K562 (cell line): ENCODE data around the gene TMC4. TPM values are rescaled to one million over a fixed set of nuclear protein-coding genes. Genes with fewer than 3 reads are reported as not detected.

Experiments
- ATAC-seq: fragments of 200-7000 bp; cut with Tn5 transposase; 3 replicates; pipeline ENCODE4 v1.9.1; 2020; ENCODE audit warnings: moderate library complexity
- Bru-seq: library from RNA; stranded (reverse); fragments of 400-500 nt; gene quantifications from one replicate; lab custom pipeline; 2021; lab: Mats Ljungman, UMichigan
- BruChase-seq, 2 experiments: library from RNA; stranded (reverse); fragments of 400-500 nt; gene quantifications; one replicate each; lab custom pipeline; 2021; lab: Mats Ljungman, UMichigan
- BruUV-seq: library from RNA; stranded (reverse); fragments of 400-500 nt; replicated peaks from 2 replicates; lab custom pipeline; 2021; lab: Mats Ljungman, UMichigan
- CTCF ChIA-PET: fragments of 300-600 bp; formaldehyde crosslinking; extraction: SDS; loops from one replicate; lab custom pipeline; 2021; ENCODE audit warnings: low intra/inter-chr PET ratio; lab: Yijun Ruan, JAX
- POLR2A ChIA-PET: fragments of 300-600, 350-650 bp; sonication (Branson Sonifier 250); formaldehyde crosslinking; extraction: SDS; loops from one replicate; lab custom pipeline; 2021; ENCODE audit warnings: antibody characterized with exemption, inconsistent platforms; lab: Yijun Ruan, JAX
- DNase-seq, 4 experiments: peaks; one replicate each; pipeline versions ENCODE4 v3.0.0 to v3.0.0-alpha.2; 2011 to 2018; ENCODE audit warnings: low spot score in 3 of 4, mixed read lengths in 3 of 4; ENCODE audit errors: extremely low read depth in 1 of 4
- FAIRE-seq: peaks from 2 replicates; lab custom pipeline; 2011; peaks lifted over from hg19 to GRCh38; lab: Jason Lieb, UNC
- H2AFZ ChIP-seq: 2 replicates; pipeline ENCODE4 v1.6.0; 2011; ENCODE audit warnings: low read depth, low read length, control low read depth, inconsistent platforms
- H3K27ac ChIP-seq: fragments of 200-600 bp; 3 replicates; pipeline ENCODE4 v1.8.0; 2011; ENCODE audit warnings: low read depth, mild to moderate bottlenecking, control low read depth, inconsistent platforms, low read length, moderate library complexity, mixed read lengths; ENCODE audit errors: extremely low read depth
- H3K27me3 ChIP-seq, 2 experiments: fragments of 300-600 bp in 1 of 2; 2 replicates in 1 of 2; 3 replicates in 1 of 2; pipeline versions ENCODE4 v1.6.0 to v1.8.0; 2011; ENCODE audit warnings: inconsistent platforms in 2 of 2, low read length in 2 of 2, mild to moderate bottlenecking in 1 of 2, mixed read lengths in 1 of 2, moderate library complexity in 1 of 2; ENCODE audit not compliant: control insufficient read depth in 2 of 2, insufficient read depth in 2 of 2
- H3K36me3 ChIP-seq: fragments of 300-600 bp; 3 replicates; pipeline ENCODE4 v1.8.0; 2011; ENCODE audit warnings: mild to moderate bottlenecking, low read length, inconsistent platforms; ENCODE audit not compliant: control insufficient read depth, insufficient read depth
- H3K4me1 ChIP-seq, 2 experiments: fragments of 200-600 bp in 1 of 2; replicated peaks in 1 of 2; 2 replicates in 1 of 2; 3 replicates in 1 of 2; pipeline versions ENCODE4 v1.5.1 to v1.8.0; 2011; ENCODE audit warnings: inconsistent platforms in 2 of 2, low read length in 2 of 2, mild to moderate bottlenecking in 1 of 2, mixed read lengths in 1 of 2, moderate library complexity in 1 of 2; ENCODE audit not compliant: control insufficient read depth in 2 of 2, insufficient read depth in 2 of 2
- H3K4me2 ChIP-seq: 2 replicates; pipeline ENCODE4 v1.6.1; 2011; ENCODE audit warnings: low read length, control low read depth, inconsistent platforms, mixed read lengths; ENCODE audit not compliant: insufficient read depth
- H3K4me3 ChIP-seq: fragments of 200-600 bp; sonication (generic), shearing (Covaris generic); 2 replicates; pipeline ENCODE4 v1.5.1; 2016; ENCODE audit warnings: control low read depth, inconsistent platforms
- H3K79me2 ChIP-seq: fragments of 200-600 bp; 3 replicates; pipeline ENCODE4 v1.8.0; 2011; ENCODE audit warnings: low read length, inconsistent platforms; ENCODE audit not compliant: control insufficient read depth, insufficient read depth
- H3K9ac ChIP-seq, 2 experiments: 2 replicates each; pipeline versions ENCODE4 v1.6.0 to v1.6.1; 2011; ENCODE audit warnings: low read depth in 2 of 2, low read length in 2 of 2, control low read depth in 1 of 2, inconsistent platforms in 1 of 2, mild to moderate bottlenecking in 1 of 2, mixed read lengths in 1 of 2; ENCODE audit not compliant: insufficient read depth in 1 of 2
- H3K9me1 ChIP-seq: one replicate; pipeline ENCODE4 v1.6.0; 2011; ENCODE audit warnings: inconsistent platforms, mild to moderate bottlenecking, low read length, moderate library complexity; ENCODE audit not compliant: control insufficient read depth, insufficient read depth
- H3K9me3 ChIP-seq: replicated peaks from 2 replicates; pipeline ENCODE4 v1.5.1; 2011; ENCODE audit warnings: low read depth, low read length, inconsistent platforms; ENCODE audit not compliant: control insufficient read depth, insufficient read depth
- H4K20me1 ChIP-seq: replicated peaks from 2 replicates; pipeline ENCODE4 v1.6.1; 2011; ENCODE audit warnings: low read length, inconsistent platforms, mixed read lengths; ENCODE audit not compliant: control insufficient read depth, insufficient read depth
- CTBP1 ChIP-seq: fragments of 450-650 bp; IDR thresholded peaks from 2 replicates; pipeline ENCODE4 v1.6.1; 2016; ENCODE audit warnings: borderline replicate concordance
- CTCF ChIP-seq, 3 experiments: IDR thresholded peaks in 2 of 3; conservative IDR thresholded peaks in 1 of 3; 2 replicates each; pipeline ENCODE4 v1.5.1; 2011 to 2012; ENCODE audit warnings: low read length in 3 of 3, mild to moderate bottlenecking in 3 of 3, control low read depth in 2 of 3, improper control_type of control experiment in 1 of 3, inconsistent platforms in 1 of 3, low read depth in 1 of 3, mixed read lengths in 1 of 3, moderate library complexity in 1 of 3; ENCODE audit not compliant: insufficient read depth in 2 of 3
- ELF1 ChIP-seq: fragments of 200-800 bp; sonication (Bioruptor generic); IDR thresholded peaks from 2 replicates; pipeline ENCODE4 v1.6.1; 2016; ENCODE audit warnings: missing genetic modification characterization, missing compliant biosample characterization
- FUS ChIP-seq: fragments of 200-400 bp; formaldehyde crosslinking; optimal IDR thresholded peaks from 2 replicates; pipeline ENCODE3; 2017; ENCODE audit warnings: low read depth, low read length
- MCM3 ChIP-seq: fragments of 450-650 bp; IDR thresholded peaks from 2 replicates; pipeline ENCODE4 v1.6.1; 2016
- NEUROD1 ChIP-seq: fragments of 150-350 bp; IDR thresholded peaks from 2 replicates; pipeline ENCODE4 v1.6.1; 2014; ENCODE audit warnings: borderline replicate concordance, low read length, low read depth; ENCODE audit not compliant: partially characterized antibody
- NR2C1 ChIP-seq, 2 experiments: fragments of 450-650 bp; IDR thresholded peaks; 2 replicates each; pipeline ENCODE4 v1.6.1; 2017; ENCODE audit warnings: mild to moderate bottlenecking in 2 of 2, antibody characterized with exemption in 1 of 2, inconsistent platforms in 1 of 2, missing compliant biosample characterization in 1 of 2, missing genetic modification characterization in 1 of 2
- POLR2A ChIP-seq: fragments of 450-650 bp; conservative IDR thresholded peaks from 2 replicates; pipeline ENCODE4 v1.6.1; 2016
- POLR2G ChIP-seq: fragments of 200-400 bp; formaldehyde crosslinking; IDR thresholded peaks from 2 replicates; pipeline ENCODE4 v1.6.1; 2017; ENCODE audit warnings: low read depth, mild to moderate bottlenecking, antibody characterized with exemption, low read length, moderate library complexity
- SRSF9 ChIP-seq: fragments of 200-400 bp; formaldehyde crosslinking; IDR thresholded peaks from 2 replicates; pipeline ENCODE4 v1.6.1; 2017; ENCODE audit warnings: low read depth, low read length, borderline replicate concordance
- SUPT5H ChIP-seq: fragments of 450-650 bp; IDR thresholded peaks from 2 replicates; pipeline ENCODE4 v1.6.1; 2016
- WGBS: fragments of 100-300 bp; shearing (Covaris generic); methylation state at CpG from one replicate; pipeline ENCODE4 v1.1.6; 2016; ENCODE audit warnings: low coverage, mixed read lengths; ENCODE audit not compliant: insufficient coverage; ENCODE audit errors: missing lambda C conversion rate; 5-methylcytosine and 5-hydroxymethylcytosine counted together
- in situ Hi-C: fragments of 300-500 bp; cut with MboI; formaldehyde crosslinking; loops from 4 replicates; pipeline ENCODE4 v1.15.0; 2018; ENCODE audit warnings: inconsistent platforms, mixed read lengths
- intact Hi-C: fragments of 100-400 bp; cut with micrococcal nuclease; formaldehyde crosslinking; loops from 2 replicates; pipeline ENCODE4 v1.14.2; 2022
- long read RNA-seq, 3 experiments: library from polyadenylated mRNA in 2 of 3; library from RNA in 1 of 3; unstranded in 2 of 3; stranded (forward) in 1 of 3; transcript quantifications; one replicate each; pipeline ENCODE4 v2.0.0, GENCODE V29; 2019 to 2022
- polyA minus RNA-seq, 3 experiments: library from RNA; depleted of rRNA, polyadenylated mRNA; stranded (reverse); fragments of >200 nt; gene quantifications; 2 replicates each; pipeline ENCODE4 v1.2.3, GENCODE V29; 2011
- polyA plus RNA-seq, 8 experiments: library from polyadenylated mRNA; depleted of rRNA in 4 of 8; stranded (reverse) in 5 of 8; unstranded in 3 of 8; fragments of >200 nt; fragmentation: Nextera tagmentation in 2 of 8; fragmentation: Illumina TruSeq in 1 of 8; extraction: Ambion mirVana in 2 of 8; extraction: Trizol in 1 of 8; gene quantifications; 2 replicates each; pipeline versions ENCODE4 v1.2.1 to v1.2.3, GENCODE V29; 2011 to 2014; ENCODE audit warnings: inconsistent platforms in 1 of 8, missing spikeins in 1 of 8
- total RNA-seq, 7 experiments: library from RNA; depleted of rRNA in 6 of 7; stranded (reverse); fragments of >200 nt in 6 of 7; fragmentation: Illumina TruSeq in 2 of 7; extraction: Trizol in 2 of 7; gene quantifications; 2 replicates each; pipeline versions ENCODE4 v1.2.1 to v1.2.3, GENCODE V29; 2011 to 2021; ENCODE audit warnings: low replicate concordance in 1 of 7

The TMC4 gene
- total RNA-seq (2011; cell fraction: chromatin; rRNA removed; ENCODE audit: low replicate concordance), result 0.28 TPM in 1 of 2 replicates, not detected in the other
- total RNA-seq (2011; cell fraction: nucleolus; rRNA removed), result 0.67 and 0.79 TPM in 2 replicates
- not detected in 2 replicates for total RNA-seq (2011; cell fraction: nucleoplasm; rRNA removed)
- not detected in 2 replicates for total RNA-seq (2014; rRNA removed)
- not detected in 2 replicates for total RNA-seq (2014; rRNA removed; fragmentation: Illumina TruSeq; extraction: Trizol)
- total RNA-seq (2015; rRNA removed; fragmentation: Illumina TruSeq; extraction: Trizol), result 0.11 and 0.18 TPM in 2 replicates
- 0.36 and 0.51 TPM in 2 replicates for total RNA-seq (2021)
- polyA plus RNA-seq (2011; rRNA removed), result 0.36 and 0.43 TPM in 2 replicates
- 0.27 and 0.44 TPM in 2 replicates for polyA plus RNA-seq (2011; cell fraction: cytosol; rRNA removed)
- polyA plus RNA-seq (2011; cell fraction: nucleus; rRNA removed), result 0.65 and 1.5 TPM in 2 replicates
- polyA plus RNA-seq (2012), result 1.1 and 1.7 TPM in 2 replicates
- 0.29 and 0.74 TPM in 2 replicates for polyA plus RNA-seq (2014; fragmentation: Illumina TruSeq; extraction: Trizol)
- under 1 TPM; 0.35 to 0.79 TPM for polyA plus RNA-seq (2014; fragmentation: Nextera tagmentation; extraction: Ambion mirVana)
- polyA plus RNA-seq (2014; rRNA removed), result 0.12 and 0.81 TPM in 2 replicates
- polyA minus RNA-seq (2011; rRNA and poly(A)+ RNA removed), result not detected in 2 replicates
- polyA minus RNA-seq (2011; cell fraction: cytosol; rRNA and poly(A)+ RNA removed), result not detected in 2 replicates
- polyA minus RNA-seq (2011; cell fraction: nucleus; rRNA and poly(A)+ RNA removed), result not detected in 2 replicates
- percentile 26 among the genes with signal in this experiment for Bru-seq, nascent RNA
- BruChase-seq, experiment 1, labeled RNA remaining after a 2-hour chase, result percentile 20 among the genes with signal in this experiment
- BruChase-seq, experiment 2, labeled RNA remaining after a 6-hour chase, result percentile 30 among the genes with signal in this experiment
- long read RNA-seq, experiment 1, partial matches to known transcripts, result 0 of 1 reads
- long read RNA-seq, experiment 1, other reads (novel, unspliced or antisense), result 1 of 1 reads
- long read RNA-seq, experiment 2, partial matches to known transcripts, result 1 of 1 reads
- long read RNA-seq, experiment 2, other reads (novel, unspliced or antisense), result 0 of 1 reads
- long read RNA-seq, experiment 3, partial matches to known transcripts, result 0 of 2 reads
- long read RNA-seq, experiment 3, other reads (novel, unspliced or antisense), result 2 of 2 reads

DNA sequence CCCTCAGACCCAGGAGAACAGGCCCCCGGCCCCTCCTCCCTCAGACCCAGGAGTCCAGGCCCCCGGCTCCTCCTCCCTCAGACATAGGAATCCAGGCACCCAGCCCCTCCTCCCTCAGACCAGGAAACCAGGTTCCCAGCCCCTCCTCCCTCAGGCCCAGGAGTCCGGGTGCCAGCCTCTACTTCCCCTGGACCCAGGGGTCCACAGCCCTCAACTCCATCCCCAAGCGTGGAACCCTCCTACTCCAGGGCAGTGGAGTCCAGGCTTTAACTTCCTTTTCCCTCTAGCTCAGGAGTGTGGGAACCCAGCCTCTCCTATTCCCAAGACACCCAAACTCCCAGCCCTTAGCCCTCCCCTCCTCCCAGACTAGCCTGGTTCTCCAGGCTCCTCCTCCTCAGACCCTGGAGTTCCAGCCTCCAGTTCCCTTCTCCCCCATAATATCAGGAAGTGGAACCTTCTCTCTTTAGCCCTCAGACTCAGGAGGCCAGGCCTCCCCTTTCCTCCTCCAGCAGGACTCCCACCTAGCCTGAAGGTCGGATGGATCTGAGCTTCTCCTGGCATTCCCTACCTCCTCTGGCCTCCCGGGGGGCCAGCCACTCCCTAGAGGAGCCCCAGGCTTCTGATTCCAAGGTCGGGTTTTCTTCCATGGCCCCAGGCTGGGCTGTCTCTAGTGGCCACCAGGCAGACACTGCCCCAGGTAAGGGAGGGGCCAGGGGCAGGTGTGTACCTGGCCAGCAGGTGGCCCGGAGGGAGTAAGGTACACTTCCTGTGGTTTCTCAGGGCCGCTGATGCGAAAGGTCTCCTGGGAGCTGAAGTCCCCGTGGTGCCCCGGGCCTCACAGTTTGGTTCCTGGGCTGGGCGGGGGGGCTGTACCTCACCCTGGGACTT lies at the start of gene TMC4:
TMC4 (minus strand) TSS at position 690 of the 888 bp plus-strand sequence; CDS start at position 647, 43 bp downstream.
- no TSS peak for BruUV-seq
- no peaks in the 10 kb centered on the region for H3K9me3 ChIP-seq
- ChIA-PET POLR2A (interaction anchor here (0.8 to 3.4 kb wide), 5 partner anchors 11 to 33 kb away, joined by 4 to 19 read pairs (median 5); partner anchors contain the start of genes MBOAT7, RPS9 and TSEN34), CTCF (interaction anchor here (5.9 kb wide), 1 partner anchor 58 kb away, joined by 37 read pairs; no protein-coding TSS in a partner anchor)
- no peak within 1 kb of the TSS for H2AFZ ChIP-seq
- H3K4me3 ChIP-seq, result no peak within 1 kb of the TSS
- in situ Hi-C loops (no loop called here), intact Hi-C loops (no loop called here)
- no peaks in the 10 kb centered on the region for H3K27me3 ChIP-seq
- ATAC-seq, result peak; percentile 68
- H3K27ac ChIP-seq, result no peak within 1 kb of the TSS
- no peak within 1 kb of the TSS for H3K4me2 ChIP-seq
- H3K79me2 ChIP-seq, result no peaks in the 10 kb centered on the region
- 14% methylated on average over 10 of the region's 13 CpGs for WGBS
- DNase-seq, result peak in 2 of 4 experiments; percentile 26 to 55
- peaks cover 10% of the 10 kb centered on the region; the same call in 2 of the 3 replicates for H3K36me3 ChIP-seq
- peaks cover 2 to 46% of the 10 kb centered on the region in 2 experiments; a peak in 2 of 5 replicates for H3K4me1 ChIP-seq
- no peaks in the 10 kb centered on the region for H4K20me1 ChIP-seq
- FAIRE-seq, result peak; percentile 70
- H3K9me1 ChIP-seq, result no peaks in the 10 kb centered on the region
- H3K9ac ChIP-seq, result peak within 1 kb of the TSS in 1 of 2 experiments; percentile 43; a peak in 1 of 4 replicates
- TF ChIP-seq ELF1 (0 out of 2 replicates have a peak, but pooled peaks have one; percentile 12), MCM3 (no peak), FUS (no peak), POLR2G (peak; percentile 50), SUPT5H (peak; percentile 59; the same call in 1 of the 2 replicates), CTBP1 (peak; percentile 82), NR2C1 (IDR thresholded peaks at IDR 0.05) (no peak), NR2C1 (tag; IDR thresholded peaks at IDR 0.05) (0 out of 2 replicates have a peak, but pooled peaks have one; percentile 13), CTCF (IDR thresholded peaks at IDR 0.05 in 2 of 3, conservative IDR thresholded peaks at IDR 0.05 in 1 of 3; ENCODE audit: insufficient read depth in 2 of 3, low read depth in 1 of 3, low read length in 3 of 3) (peak in 2 of 3 experiments; percentile 22 to 58; a peak in 3 of 6 replicates), NEUROD1 (peak; percentile 14), SRSF9 (no peak), POLR2A (peak; percentile 67)
